Gastrocnemius medialis (tissue), 4 donors: Measurements from ENCODE around the gene UBASH3B.

Experiments used
- CTCF ChIP-seq, 5 experiments: fragments of 450-650 bp in 3 of 5; fragments of 200-600 bp in 2 of 5; sonication (generic) in 2 of 5; IDR thresholded peaks in 4 of 5; conservative IDR thresholded peaks in 1 of 5; 1 replicate in 4 of 5; 2 replicates in 1 of 5; pipeline ENCODE4 v1.5.1; 2016 to 2019; ENCODE audit warnings: antibody characterized with exemption in 5 of 5, mild to moderate bottlenecking in 3 of 5, moderate library complexity in 3 of 5
- POLR2A ChIP-seq, 2 donors: fragments of 450-650 bp; IDR thresholded peaks; one replicate each; pipeline ENCODE4 v1.6.1; 2017; ENCODE audit warnings: antibody characterized with exemption in 2 of 2, mild to moderate bottlenecking in 2 of 2, moderate library complexity in 2 of 2

DNA sequence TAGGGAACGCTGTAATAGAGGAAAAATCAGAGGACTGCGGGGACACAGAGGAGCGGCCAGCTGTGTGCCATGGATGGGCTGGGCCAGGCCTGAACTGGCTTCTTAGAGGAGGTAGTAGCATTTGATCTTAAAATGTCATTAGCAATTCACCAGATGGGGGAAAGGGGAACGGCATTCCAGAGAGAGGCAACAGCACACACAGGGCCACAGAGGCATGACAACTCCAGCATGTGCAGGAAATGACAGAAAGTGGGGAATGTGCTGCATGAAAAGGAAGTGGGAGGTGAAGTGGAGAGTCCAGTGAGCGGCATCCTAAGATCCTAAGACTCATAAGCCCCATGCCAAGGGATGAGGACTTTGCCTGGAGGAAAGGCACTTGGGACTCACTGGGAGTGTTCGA lies 69.0 kb downstream of the UBASH3B start:
- TF ChIP-seq POLR2A (IDR thresholded peaks at IDR 0.05), result no peak
- no peak for TF ChIP-seq CTCF (IDR thresholded peaks at IDR 0.05 in 4 of 5, conservative IDR thresholded peaks at IDR 0.05 in 1 of 5)
